ENCODE data around the gene TBC1D14. TPM values are rescaled to one million over a fixed set of nuclear protein-coding genes. Genes with fewer than 3 reads are reported as not detected.

TBC1D14 gene
- total RNA-seq, 4 donors from 2014 or later = 36.0 to 56.2 (median 41.4) TPM

- intact Hi-C loops (cut with DNase I; ENCODE audit: low total_unique reads) = no loop called here
- H3K4me3 ChIP-seq = no peak overlapping the region
- TF ChIP-seq CTCF (IDR thresholded peaks at IDR 0.05 in 4 of 5, conservative IDR thresholded peaks at IDR 0.05 in 1 of 5) (no peak), POLR2A (IDR thresholded peaks at IDR 0.05) (no peak)
- H3K27me3 ChIP-seq = no peaks in the 10 kb centered on the region
- DNase-seq = no peak
- H3K27ac ChIP-seq = peak overlapping the region in 3 of 4 donors; percentile 27 to 73 (median 65)
- H3K36me3 ChIP-seq = peaks cover 0 to 36% of the 10 kb centered on the region in 2 donors
- no peak for ATAC-seq
- in situ Hi-C loops (cut with MboI; ENCODE audit: low sequenced_read_pairs in 4 of 4) = no loop called here
- H3K9me3 ChIP-seq = no peaks in the 10 kb centered on the region
- H3K4me1 ChIP-seq = peaks cover 12 to 13% of the 10 kb centered on the region in 2 donors
These were observed 92.7 kb downstream of the TBC1D14 start for GRCh38 chr4:7002336-7002735.

GRCh38 chr4:7003176-7003878, 93.7 kb downstream of the TBC1D14 start:
- intact Hi-C loops (cut with DNase I; ENCODE audit: low total_unique reads) (no loop called here), in situ Hi-C loops (cut with MboI; ENCODE audit: low sequenced_read_pairs in 4 of 4) (no loop called here)
- Histone ChIP-seq H3K9me3 (no peaks in the 10 kb centered on the region), H3K36me3 (peaks cover 0 to 42% of the 10 kb centered on the region in 2 donors), H3K27ac (peak overlapping the region; percentile 27 to 73 (median 50)), H3K4me3 (no peak overlapping the region), H3K4me1 (peaks cover 13 to 17% of the 10 kb centered on the region in 2 donors), H3K27me3 (no peaks in the 10 kb centered on the region)
- DNase-seq (peak in 1 of 2 donors; percentile 61), ATAC-seq (peak; percentile 30 to 74)
- TF ChIP-seq CTCF (IDR thresholded peaks at IDR 0.05 in 4 of 5, conservative IDR thresholded peaks at IDR 0.05 in 1 of 5) (peak in 1 of 5 experiments; percentile 18), POLR2A (IDR thresholded peaks at IDR 0.05) (no peak)

- intact Hi-C loops (cut with DNase I; ENCODE audit: low total_unique reads) (no loop called here), in situ Hi-C loops (cut with MboI; ENCODE audit: low sequenced_read_pairs in 4 of 4) (no loop called here)
- Histone ChIP-seq H3K27ac (peak overlapping the region; percentile 27 to 73 (median 50)), H3K27me3 (no peaks in the 10 kb centered on the region), H3K36me3 (peaks cover 0 to 42% of the 10 kb centered on the region in 2 donors), H3K4me3 (no peak overlapping the region), H3K9me3 (no peaks in the 10 kb centered on the region), H3K4me1 (peaks cover 16 to 21% of the 10 kb centered on the region in 2 donors)
- no peak for TF ChIP-seq POLR2A (IDR thresholded peaks at IDR 0.05)
- TF ChIP-seq CTCF (IDR thresholded peaks at IDR 0.05 in 4 of 5, conservative IDR thresholded peaks at IDR 0.05 in 1 of 5) = no peak
- DNase-seq (no peak), ATAC-seq (peak in 1 of 2 donors; percentile 43)
These were observed 94.2 kb downstream of the TBC1D14 start for GRCh38 chr4:7003879-7004240.

GRCh38 chr4:7004331-7004730, 94.7 kb downstream of the TBC1D14 start:
- DNase-seq = no peak
- Histone ChIP-seq H3K4me3 (no peak overlapping the region), H3K36me3 (peaks cover 0 to 39% of the 10 kb centered on the region in 2 donors), H3K27ac (peak overlapping the region in 3 of 4 donors; percentile 34 to 73 (median 65)), H3K4me1 (peaks cover 21 to 26% of the 10 kb centered on the region in 2 donors), H3K9me3 (no peaks in the 10 kb centered on the region), H3K27me3 (no peaks in the 10 kb centered on the region)
- intact Hi-C loops (cut with DNase I; ENCODE audit: low total_unique reads) (no loop called here), in situ Hi-C loops (cut with MboI; ENCODE audit: low sequenced_read_pairs in 4 of 4) (no loop called here)
- TF ChIP-seq POLR2A (IDR thresholded peaks at IDR 0.05) (no peak), CTCF (IDR thresholded peaks at IDR 0.05 in 4 of 5, conservative IDR thresholded peaks at IDR 0.05 in 1 of 5) (no peak)
- no peak for ATAC-seq

All from gastrocnemius medialis (tissue), 4 donors.